ENCODE results near the gene MAMDC4. TPM values are rescaled to one million over a fixed set of nuclear protein-coding genes. Genes with fewer than 3 reads are reported as not detected.

MAMDC4 gene
- total RNA-seq, 1 donor from 2014 or later = 8.5 TPM

GRCh38 chr9:136821826-136822544, 30.2 kb upstream of the MAMDC4 start:
- H3K79me2 ChIP-seq (ENCODE audit: insufficient read depth, low read length) = peaks cover 45% of the 10 kb centered on the region
- H4K20me1 ChIP-seq (ENCODE audit: insufficient read depth, low read length) = peaks cover 42% of the 10 kb centered on the region
- H3K27ac ChIP-seq (ENCODE audit: low read depth, low read length) = no peak overlapping the region
- Mint-ChIP-seq H3K4me1 (ENCODE audit: low read depth, unreplicated experiment) (no peaks in the 10 kb centered on the region), H3K9me3 (ENCODE audit: unreplicated experiment) (no peaks in the 10 kb centered on the region), H3K4me3 (ENCODE audit: unreplicated experiment) (no peak overlapping the region), H3K27ac (ENCODE audit: unreplicated experiment) (peak overlapping the region; percentile 12), H3K36me3 (ENCODE audit: low read depth, unreplicated experiment) (peaks cover 5% of the 10 kb centered on the region), H3K27me3 (ENCODE audit: low read depth, unreplicated experiment) (no peaks in the 10 kb centered on the region)
- H3K4me1 ChIP-seq (ENCODE audit: insufficient read depth, low read length) = peaks cover 12% of the 10 kb centered on the region
- no peaks in the 10 kb centered on the region for H3K9me3 ChIP-seq (ENCODE audit: insufficient read depth, low read depth, low read length)
- H3K9ac ChIP-seq (ENCODE audit: low read length) = peak overlapping the region; percentile 72
- no peak for TF ChIP-seq EZH2 (IDR thresholded peaks at IDR 0.05; ENCODE audit: insufficient read depth, low read length)
- no peak for TF ChIP-seq CTCF (IDR thresholded peaks at IDR 0.05; ENCODE audit: insufficient read depth, low read depth, low read length)
- H3K4me3 ChIP-seq (ENCODE audit: insufficient read depth, low read depth, low read length) = no peak overlapping the region
- H2AFZ ChIP-seq (ENCODE audit: low read depth, low read length) = no peak overlapping the region
- H3K27me3 ChIP-seq (ENCODE audit: insufficient read depth, low read length) = no peaks in the 10 kb centered on the region
- FAIRE-seq = no peak
- H3K36me3 ChIP-seq (ENCODE audit: insufficient read depth, low read length) = peaks cover 4% of the 10 kb centered on the region
- no peak for DNase-seq (ENCODE audit: low read depth)
- peak overlapping the region; percentile 89 for H3K4me2 ChIP-seq (ENCODE audit: low read length)

GRCh38 chr9:136823136-136824046, 28.8 kb upstream of the MAMDC4 start:
- FAIRE-seq (no peak), DNase-seq (ENCODE audit: low read depth) (no peak)
- TF ChIP-seq CTCF (IDR thresholded peaks at IDR 0.05; ENCODE audit: insufficient read depth, low read depth, low read length) (no peak), EZH2 (IDR thresholded peaks at IDR 0.05; ENCODE audit: insufficient read depth, low read length) (no peak)
- H3K27ac ChIP-seq (ENCODE audit: low read depth, low read length) = no peak overlapping the region
- H3K79me2 ChIP-seq (ENCODE audit: insufficient read depth, low read length) = peaks cover 40% of the 10 kb centered on the region
- Mint-ChIP-seq H3K4me3 (ENCODE audit: unreplicated experiment) (no peak overlapping the region), H3K4me1 (ENCODE audit: low read depth, unreplicated experiment) (no peaks in the 10 kb centered on the region), H3K27me3 (ENCODE audit: low read depth, unreplicated experiment) (no peaks in the 10 kb centered on the region), H3K9me3 (ENCODE audit: unreplicated experiment) (no peaks in the 10 kb centered on the region), H3K36me3 (ENCODE audit: low read depth, unreplicated experiment) (peaks cover 5% of the 10 kb centered on the region), H3K27ac (ENCODE audit: unreplicated experiment) (no peak overlapping the region)
- no peaks in the 10 kb centered on the region for H3K27me3 ChIP-seq (ENCODE audit: insufficient read depth, low read length)
- H3K4me3 ChIP-seq (ENCODE audit: insufficient read depth, low read depth, low read length) = no peak overlapping the region
- H3K4me1 ChIP-seq (ENCODE audit: insufficient read depth, low read length) = peaks cover 12% of the 10 kb centered on the region
- peaks cover 39% of the 10 kb centered on the region for H4K20me1 ChIP-seq (ENCODE audit: insufficient read depth, low read length)
- no peak overlapping the region for H2AFZ ChIP-seq (ENCODE audit: low read depth, low read length)
- peaks cover 4% of the 10 kb centered on the region for H3K36me3 ChIP-seq (ENCODE audit: insufficient read depth, low read length)
- H3K9ac ChIP-seq (ENCODE audit: low read length) = no peak overlapping the region
- H3K9me3 ChIP-seq (ENCODE audit: insufficient read depth, low read depth, low read length) = no peaks in the 10 kb centered on the region
- no peak overlapping the region for H3K4me2 ChIP-seq (ENCODE audit: low read length)
